Right atrium auricular region (tissue), 2 donors: ENCODE measurements around the gene ICOSLG. TPM values are rescaled to one million over a fixed set of nuclear protein-coding genes. Genes with fewer than 3 reads are reported as not detected.

Experiments
- DNase-seq: peaks from one replicate; pipeline ENCODE4 v3.0.0-alpha.2; 2019; ENCODE audit warnings: low spot score
- H3K27ac ChIP-seq, 2 donors: fragments of 200-600 bp; sonication (generic); 1 replicate in 1 of 2; 2 replicates in 1 of 2; pipeline ENCODE4 v1.5.1; 2016 to 2019
- H3K27me3 ChIP-seq, 2 donors: fragments of 200-600 bp; sonication (generic); one replicate each; pipeline versions ENCODE4 v1.5.1 to v1.6.0; 2017 to 2019
- H3K36me3 ChIP-seq: fragments of 200-600 bp; sonication (generic); one replicate; pipeline ENCODE4 v1.5.1; 2016
- H3K4me1 ChIP-seq, 2 donors: fragments of 200-600 bp; sonication (generic); one replicate each; pipeline versions ENCODE4 v1.5.1 to v1.6.0; 2017 to 2019
- H3K4me3 ChIP-seq, 2 donors: fragments of 200-600 bp; sonication (generic); 1 replicate in 1 of 2; 2 replicates in 1 of 2; pipeline ENCODE4 v1.5.1; 2017 to 2019; ENCODE audit warnings: mild to moderate bottlenecking in 1 of 2, moderate library complexity in 1 of 2
- H3K9me3 ChIP-seq, 2 donors: fragments of 200-600 bp; sonication (generic); one replicate each; pipeline ENCODE4 v1.5.1; 2019
- CTCF ChIP-seq, 2 donors: fragments of 200-600 bp; sonication (generic); IDR thresholded peaks; one replicate each; pipeline ENCODE4 v1.5.1; 2019; ENCODE audit warnings: antibody characterized with exemption in 2 of 2
- total RNA-seq, 2 donors: library from RNA; depleted of rRNA; stranded (reverse); fragments of >200 nt; gene quantifications; one replicate each; pipeline ENCODE4 v1.1.0, GENCODE V29; 2016

Gene ICOSLG
- total RNA-seq, 2 donors from 2014 or later = 1.0 to 1.1 TPM

- no peak overlapping the region for H3K27ac ChIP-seq
- no peak for TF ChIP-seq CTCF (IDR thresholded peaks at IDR 0.05)
- no peak for DNase-seq
- no peaks in the 10 kb centered on the region for H3K9me3 ChIP-seq
- no peak overlapping the region for H3K4me3 ChIP-seq
- no peaks in the 10 kb centered on the region for H3K4me1 ChIP-seq
- no peaks in the 10 kb centered on the region for H3K36me3 ChIP-seq
- no peaks in the 10 kb centered on the region for H3K27me3 ChIP-seq
These were observed 38.9 kb upstream of the ICOSLG start for GRCh38 chr21:44279354-44280260.

GRCh38 chr21:44275041-44275440 is 34.3 kb upstream of the ICOSLG start:
- H3K27ac ChIP-seq = no peak overlapping the region
- no peaks in the 10 kb centered on the region for H3K36me3 ChIP-seq
- no peak overlapping the region for H3K4me3 ChIP-seq
- H3K27me3 ChIP-seq = no peaks in the 10 kb centered on the region
- no peaks in the 10 kb centered on the region for H3K9me3 ChIP-seq
- DNase-seq = no peak
- TF ChIP-seq CTCF (IDR thresholded peaks at IDR 0.05) = no peak
- no peaks in the 10 kb centered on the region for H3K4me1 ChIP-seq

- Histone ChIP-seq H3K9me3 (no peaks in the 10 kb centered on the region), H3K4me1 (no peaks in the 10 kb centered on the region), H3K27ac (no peak overlapping the region), H3K4me3 (no peak overlapping the region), H3K36me3 (no peaks in the 10 kb centered on the region), H3K27me3 (no peaks in the 10 kb centered on the region)
- TF ChIP-seq CTCF (IDR thresholded peaks at IDR 0.05) = no peak
- DNase-seq = no peak
These were observed 32.3 kb upstream of the ICOSLG start for GRCh38 chr21:44273046-44273445.

GRCh38 chr21:44272284-44272858 is 31.6 kb upstream of the ICOSLG start:
- no peak for DNase-seq
- Histone ChIP-seq H3K36me3 (no peaks in the 10 kb centered on the region), H3K4me3 (no peak overlapping the region), H3K27ac (no peak overlapping the region), H3K9me3 (no peaks in the 10 kb centered on the region), H3K4me1 (no peaks in the 10 kb centered on the region), H3K27me3 (no peaks in the 10 kb centered on the region)
- TF ChIP-seq CTCF (IDR thresholded peaks at IDR 0.05) = no peak

GRCh38 chr21:44271558-44272283 is 31.0 kb upstream of the ICOSLG start:
- TF ChIP-seq CTCF (IDR thresholded peaks at IDR 0.05) = no peak
- no peak overlapping the region for H3K4me3 ChIP-seq
- H3K9me3 ChIP-seq = no peaks in the 10 kb centered on the region
- H3K4me1 ChIP-seq = no peaks in the 10 kb centered on the region
- no peak overlapping the region for H3K27ac ChIP-seq
- DNase-seq = no peak
- no peaks in the 10 kb centered on the region for H3K36me3 ChIP-seq
- H3K27me3 ChIP-seq = no peaks in the 10 kb centered on the region
